HG03025 (cell line): ENCODE measurements around the gene PLTP.
"Not testable (repeated sequence)": the region's sequence is repeated elsewhere in the genome, so short reads cannot be mapped to it uniquely, and the experiment has no call there.

Experiments used
- ATAC-seq: cut with Tn5 transposase; IDR thresholded peaks from one replicate; pipeline ENCODE4 v1.9.1; 2021; ENCODE audit warnings: mild to moderate bottlenecking, moderate library complexity; ENCODE audit not compliant: unreplicated experiment, low FRiP score

Gene PLTP

DNA sequence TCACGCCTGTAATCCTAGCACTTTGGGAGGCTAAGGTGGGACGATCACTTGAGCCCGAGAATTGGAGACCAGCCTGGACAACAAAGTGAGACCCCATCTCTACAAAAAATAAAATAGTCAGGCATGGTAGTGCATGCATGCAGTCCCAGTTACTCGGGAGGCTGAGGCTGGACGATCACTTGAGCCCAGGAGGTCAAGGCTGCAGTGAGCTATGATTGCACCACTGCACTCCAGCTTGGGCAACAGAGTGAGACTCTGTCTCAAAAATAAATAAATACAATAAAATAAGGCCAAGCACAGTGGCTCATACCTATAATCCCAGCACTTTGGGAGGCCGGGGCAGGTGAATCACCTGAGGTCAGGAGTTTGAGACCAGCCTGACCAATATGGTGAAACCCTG lies 10.6 kb downstream of the PLTP start:
- not testable (repeated sequence) for ATAC-seq

- no peak for ATAC-seq
Observed at GRCh38 chr20:45899046-45899835, 12.7 kb downstream of the PLTP start.

DNA sequence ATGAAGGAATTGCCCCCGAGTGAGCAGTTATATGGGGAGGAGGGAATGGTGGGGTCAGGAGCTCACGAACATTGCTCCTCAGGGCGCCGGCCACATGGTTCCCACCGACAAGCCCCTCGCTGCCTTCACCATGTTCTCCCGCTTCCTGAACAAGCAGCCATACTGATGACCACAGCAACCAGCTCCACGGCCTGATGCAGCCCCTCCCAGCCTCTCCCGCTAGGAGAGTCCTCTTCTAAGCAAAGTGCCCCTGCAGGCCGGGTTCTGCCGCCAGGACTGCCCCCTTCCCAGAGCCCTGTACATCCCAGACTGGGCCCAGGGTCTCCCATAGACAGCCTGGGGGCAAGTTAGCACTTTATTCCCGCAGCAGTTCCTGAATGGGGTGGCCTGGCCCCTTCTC lies 13.7 kb downstream of the PLTP start:
- ATAC-seq, result no peak

GRCh38 chr20:45897692-45898091 lies 14.3 kb downstream of the PLTP start:
- ATAC-seq, result no peak

DNA sequence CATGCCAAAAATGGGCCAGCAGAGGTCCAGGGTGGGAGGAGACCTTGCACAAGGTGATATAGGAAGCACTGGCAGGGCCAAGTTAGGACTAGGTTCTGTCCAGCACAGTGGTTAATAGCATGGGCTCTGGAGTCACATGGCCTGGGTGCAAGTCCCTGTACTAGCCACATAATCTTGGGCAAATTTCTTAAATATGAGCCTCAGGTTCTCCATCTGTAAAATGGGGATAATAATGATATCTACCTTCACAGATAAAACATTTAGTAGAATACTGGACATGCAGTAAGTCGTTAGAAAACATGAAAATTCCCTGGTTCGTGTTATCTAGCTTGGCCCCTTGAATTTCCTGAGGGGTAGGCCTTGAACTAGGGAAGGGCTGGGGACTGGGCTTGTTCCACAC lies 14.7 kb downstream of the PLTP start:
- ATAC-seq, result no peak

DNA sequence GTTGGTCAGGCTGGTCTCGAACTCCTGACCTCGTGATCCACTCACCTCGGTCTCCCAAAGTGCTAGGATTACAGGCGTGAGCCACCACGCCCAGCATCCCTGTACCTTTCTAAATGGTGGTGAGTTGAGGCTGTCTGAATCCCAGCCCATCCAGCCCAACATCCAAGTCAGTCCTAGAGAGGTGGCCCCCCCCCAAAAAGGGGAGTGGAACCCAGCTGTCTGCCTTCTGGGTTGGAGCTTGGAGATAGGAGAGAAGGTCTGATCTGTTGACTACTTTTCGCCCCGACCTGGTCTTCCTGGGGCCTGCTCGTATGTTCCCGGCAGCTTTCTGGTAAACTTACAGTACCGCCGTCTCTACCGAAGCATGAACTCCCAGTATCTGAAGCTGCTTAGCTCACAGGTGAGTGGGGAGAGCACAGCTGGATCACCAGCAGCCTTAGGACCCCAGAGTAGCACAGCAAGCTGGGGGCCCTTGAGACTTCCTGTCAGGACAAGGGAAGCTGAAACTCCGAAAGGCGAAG lies 15.3 kb downstream of the PLTP start:
- no peak for ATAC-seq

DNA sequence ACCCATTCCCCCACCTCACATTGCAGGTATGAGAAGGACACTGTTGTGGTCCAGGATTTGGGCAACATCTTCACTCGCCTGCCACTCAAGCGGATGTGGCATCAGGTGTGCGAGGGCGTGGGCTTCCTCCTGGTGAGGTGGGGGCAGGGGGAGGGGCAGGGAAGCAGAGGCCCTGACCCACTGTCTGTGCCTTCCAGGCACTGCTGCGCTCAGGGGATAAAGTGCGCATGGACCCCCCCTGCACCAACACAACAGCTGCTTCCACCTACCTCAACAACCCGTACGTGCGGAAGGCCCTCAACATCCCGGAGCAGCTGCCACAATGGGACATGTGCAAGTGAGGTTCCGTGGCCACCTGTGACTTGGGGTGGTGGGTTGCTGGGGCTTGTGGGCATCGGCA lies 17.2 kb downstream of the PLTP start:
- no peak for ATAC-seq

DNA sequence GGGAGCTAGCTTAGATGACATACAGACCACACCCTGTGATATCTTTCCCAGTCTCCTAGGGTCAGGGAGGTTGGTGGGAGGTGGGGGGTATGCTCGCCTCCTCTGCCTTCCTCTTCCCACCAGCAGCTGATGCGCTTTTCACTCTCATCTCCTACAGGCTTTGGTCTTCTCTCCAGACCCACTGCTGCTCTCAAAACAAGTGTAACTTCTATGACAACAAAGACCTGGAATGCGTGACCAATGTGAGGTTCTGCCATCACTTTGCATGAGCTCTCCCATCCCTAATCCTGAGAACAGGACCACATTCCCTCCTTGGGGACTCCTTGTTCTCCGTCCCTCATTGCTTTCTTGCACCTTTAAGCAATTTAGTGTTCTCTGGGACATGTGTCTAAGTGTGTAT lies 18.1 kb downstream of the PLTP start:
- ATAC-seq, result no peak

DNA sequence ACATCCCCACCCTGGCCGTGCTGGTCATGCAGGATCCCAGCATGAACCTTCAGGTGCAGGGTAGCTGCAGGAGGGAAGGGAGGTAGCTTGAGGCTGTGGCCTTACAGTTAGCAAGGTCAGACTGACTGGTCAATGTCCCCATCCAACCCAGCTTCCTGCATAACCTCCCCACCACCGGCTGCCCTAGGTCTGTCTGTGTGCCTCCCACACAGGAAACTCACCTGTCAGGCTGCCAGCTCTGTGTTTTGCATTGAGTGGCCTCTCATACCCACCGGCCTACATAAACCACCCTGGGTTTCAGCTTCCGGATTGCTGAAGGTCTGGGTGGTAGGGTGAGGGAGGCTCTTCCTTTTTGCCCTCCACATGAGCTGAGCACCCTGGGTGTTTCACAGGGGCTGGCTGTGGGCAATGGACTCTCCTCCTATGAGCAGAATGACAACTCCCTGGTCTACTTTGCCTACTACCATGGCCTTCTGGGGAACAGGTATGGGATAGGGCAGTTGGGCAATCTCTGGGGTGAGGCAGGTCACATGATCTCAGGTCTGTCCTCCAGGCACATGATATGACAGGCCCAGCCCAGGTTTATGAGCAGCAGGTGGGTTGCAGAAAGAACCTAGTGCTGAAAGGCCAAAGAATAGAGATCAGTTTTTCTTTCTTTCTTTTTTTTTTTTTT lies 19.0 kb downstream of the PLTP start:
- no peak for ATAC-seq

DNA sequence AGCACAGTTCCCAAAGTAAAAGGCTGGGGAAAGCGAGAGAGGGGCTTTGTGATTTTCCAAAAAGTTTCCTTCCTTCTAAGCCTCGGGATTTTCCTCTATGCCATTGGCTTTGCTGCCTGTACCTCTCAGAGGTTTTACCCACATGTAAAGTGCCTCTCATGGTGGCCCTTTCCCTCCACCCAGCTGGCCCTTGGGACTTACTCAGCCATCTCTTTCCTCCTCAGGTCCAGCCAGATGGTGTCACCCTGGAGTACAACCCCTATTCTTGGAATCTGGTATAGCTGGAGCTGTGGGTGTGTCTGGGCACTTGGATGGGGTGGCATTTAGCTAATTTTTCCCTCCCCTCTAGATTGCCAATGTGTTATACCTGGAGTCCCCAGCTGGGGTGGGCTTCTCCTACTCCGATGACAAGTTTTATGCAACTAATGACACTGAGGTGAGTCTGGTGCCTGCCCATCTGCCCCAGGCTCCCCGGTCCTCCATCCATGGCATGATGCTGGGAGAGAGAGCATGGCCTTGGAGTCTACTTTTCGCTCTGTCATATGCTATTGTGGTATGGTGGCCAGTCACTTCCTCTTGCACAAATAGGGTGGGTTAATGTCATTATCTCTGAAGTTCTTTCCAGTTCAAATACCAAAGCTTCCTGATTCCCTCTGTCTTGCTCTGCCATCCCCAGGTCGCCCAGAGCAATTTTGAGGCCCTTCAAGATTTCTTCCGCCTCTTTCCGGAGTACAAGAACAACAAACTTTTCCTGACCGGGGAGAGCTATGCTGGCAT lies 19.7 kb downstream of the PLTP start:
- no peak for ATAC-seq

DNA sequence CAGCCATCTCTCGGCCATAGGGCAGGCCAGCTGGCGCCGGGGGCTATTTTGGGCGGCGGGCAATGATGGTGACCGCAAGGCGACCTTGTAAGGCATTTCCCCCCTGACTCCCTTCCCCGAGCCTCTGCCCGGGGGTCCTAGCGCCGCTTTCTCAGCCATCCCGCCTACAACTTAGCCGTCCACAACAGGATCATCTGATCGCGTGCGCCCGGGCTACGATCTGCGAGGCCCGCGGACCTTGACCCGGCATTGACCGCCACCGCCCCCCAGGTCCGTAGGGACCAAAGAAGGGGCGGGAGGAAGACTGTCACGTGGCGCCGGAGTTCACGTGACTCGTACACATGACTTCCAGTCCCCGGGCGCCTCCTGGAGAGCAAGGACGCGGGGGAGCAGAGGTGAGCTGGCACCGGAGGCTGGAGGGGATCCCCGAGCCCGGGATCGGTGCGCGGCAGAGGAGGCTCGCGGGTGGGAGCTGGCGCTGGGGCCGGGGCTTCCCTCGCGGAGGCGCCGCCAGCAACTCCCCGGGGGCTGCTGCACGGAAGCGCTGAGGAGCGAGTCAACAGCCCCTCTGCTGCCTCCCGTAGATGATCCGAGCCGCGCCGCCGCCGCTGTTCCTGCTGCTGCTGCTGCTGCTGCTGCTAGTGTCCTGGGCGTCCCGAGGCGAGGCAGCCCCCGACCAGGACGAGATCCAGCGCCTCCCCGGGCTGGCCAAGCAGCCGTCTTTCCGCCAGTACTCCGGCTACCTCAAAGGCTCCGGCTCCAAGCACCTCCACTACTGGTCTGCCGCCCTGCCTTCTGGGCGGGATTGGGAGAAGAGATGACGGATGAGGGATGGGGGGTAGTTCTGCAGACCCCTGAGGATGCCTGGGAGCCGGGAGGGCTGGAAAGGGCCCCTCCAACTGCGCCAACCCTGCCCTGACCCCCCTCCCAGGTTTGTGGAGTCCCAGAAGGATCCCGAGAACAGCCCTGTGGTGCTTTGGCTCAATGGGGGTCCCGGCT lies 20.7 kb downstream of the PLTP start, which contains the start of the genes CTSA and NEURL2:
Gene CTSA (plus strand): TSS at position 351 of the 999 bp plus-strand sequence. CDS start 234 bp downstream, at position 585.
Gene NEURL2 (minus strand): TSS at position 224 of the 999 bp plus-strand sequence. CDS start 217 bp downstream, at position 7.
- ATAC-seq, result peak; percentile 57

DNA sequence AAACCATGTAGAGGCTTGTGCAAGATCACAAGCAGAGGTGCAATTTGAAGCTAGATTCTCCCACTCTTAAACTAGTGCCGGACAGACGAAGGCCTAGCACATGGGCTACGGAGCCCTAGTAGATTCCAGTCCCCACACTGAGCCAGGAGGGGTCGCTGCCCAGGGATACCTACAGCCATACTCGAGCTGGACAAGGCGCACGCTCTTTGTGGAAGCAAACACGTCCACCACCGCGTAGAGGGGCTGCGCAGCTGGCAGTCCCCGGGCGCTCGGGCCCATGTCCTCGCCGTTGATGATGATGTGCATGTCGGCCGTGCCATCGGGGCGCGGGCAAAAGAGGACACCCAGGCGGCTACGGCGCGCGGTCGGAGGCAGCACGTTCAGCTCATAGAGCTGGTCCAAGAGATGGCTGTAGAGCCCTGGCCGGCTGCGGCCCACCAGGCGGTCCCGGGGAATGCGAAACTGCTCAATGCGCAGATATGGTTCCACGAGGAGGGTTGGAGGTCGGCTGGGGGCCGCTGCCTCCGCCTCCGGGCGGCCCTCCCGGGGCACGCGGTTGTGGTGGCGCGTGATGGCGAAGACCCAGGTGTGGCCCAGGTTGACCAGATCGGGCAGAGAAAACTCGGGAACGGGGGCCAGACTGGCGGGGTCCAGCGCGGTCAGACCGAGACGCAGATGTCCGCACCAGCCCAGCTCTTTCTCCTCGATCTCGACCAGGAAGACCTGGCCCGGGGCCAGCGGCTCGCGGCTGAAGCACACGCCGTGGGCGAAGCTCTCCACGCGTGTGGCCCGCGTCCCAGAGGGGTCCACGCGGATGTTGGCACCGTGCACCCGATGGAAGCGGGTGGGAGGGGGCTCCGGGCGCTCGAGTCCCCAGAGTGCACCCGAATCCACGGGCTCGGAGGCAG lies 21.6 kb downstream of the PLTP start:
- ATAC-seq, result peak; percentile 23

GRCh38 chr20:45888681-45889080 lies 23.3 kb downstream of the PLTP start:
- ATAC-seq, result no peak

DNA sequence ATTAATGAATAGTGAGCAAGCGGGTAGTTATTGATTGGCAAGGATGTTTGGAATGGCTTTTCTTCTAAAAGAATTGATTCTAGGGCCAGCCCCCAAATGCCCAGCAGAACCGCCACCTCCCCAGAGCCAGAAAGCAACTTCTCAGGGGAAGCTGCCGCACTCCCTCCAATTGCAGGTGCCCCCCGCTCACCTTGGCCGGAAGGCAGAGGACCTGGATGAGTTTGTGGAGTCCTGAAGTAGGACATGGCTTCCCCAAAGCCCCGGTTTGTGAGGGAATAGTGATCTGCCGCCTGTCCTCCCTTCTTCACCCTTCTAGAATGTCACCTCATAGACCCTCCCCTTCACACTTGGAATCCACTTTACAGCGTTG lies 24.6 kb downstream of the PLTP start, which contains the start of gene SPATA25:
Gene SPATA25 (minus strand): TSS at position 277 of the 370 bp plus-strand sequence. CDS start 32 bp downstream, at position 245.
- no peak for ATAC-seq

DNA sequence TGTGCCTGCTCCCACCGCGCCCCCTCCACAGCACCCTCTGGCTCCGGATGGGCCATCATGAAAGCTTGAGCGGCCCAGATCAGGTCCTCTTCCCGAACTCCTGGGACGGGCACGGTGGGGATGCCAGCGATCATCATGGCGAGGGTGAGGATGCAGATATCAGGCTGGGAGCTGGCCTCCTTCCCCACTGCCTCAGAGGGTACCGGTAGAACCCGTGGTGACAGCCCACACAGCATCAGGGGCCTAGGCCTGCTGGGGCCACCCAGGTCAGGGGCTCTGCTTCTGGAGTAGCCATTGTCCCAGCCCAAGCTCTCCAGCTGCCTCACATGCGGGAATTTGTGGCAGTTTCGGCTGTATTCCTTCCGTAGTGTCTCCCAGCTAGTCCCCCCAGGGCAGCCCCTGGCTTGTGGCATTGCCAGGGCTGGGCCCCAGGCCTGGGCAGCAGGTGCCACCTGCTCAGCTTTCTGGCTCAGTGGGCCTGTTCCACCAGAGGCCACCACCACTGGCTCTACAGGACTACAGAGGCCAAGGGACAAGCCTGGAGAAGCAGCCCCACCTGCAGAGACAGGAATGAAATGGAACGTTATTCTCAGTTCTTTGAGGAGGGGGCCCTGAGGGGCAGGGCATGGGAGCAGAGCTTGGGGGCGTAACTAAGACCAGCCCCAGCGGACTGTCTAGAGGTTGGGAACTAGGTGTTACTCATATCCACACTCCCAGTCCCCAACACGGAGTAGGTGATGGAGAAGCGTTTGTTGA lies 25.2 kb downstream of the PLTP start:
- ATAC-seq, result no peak

DNA sequence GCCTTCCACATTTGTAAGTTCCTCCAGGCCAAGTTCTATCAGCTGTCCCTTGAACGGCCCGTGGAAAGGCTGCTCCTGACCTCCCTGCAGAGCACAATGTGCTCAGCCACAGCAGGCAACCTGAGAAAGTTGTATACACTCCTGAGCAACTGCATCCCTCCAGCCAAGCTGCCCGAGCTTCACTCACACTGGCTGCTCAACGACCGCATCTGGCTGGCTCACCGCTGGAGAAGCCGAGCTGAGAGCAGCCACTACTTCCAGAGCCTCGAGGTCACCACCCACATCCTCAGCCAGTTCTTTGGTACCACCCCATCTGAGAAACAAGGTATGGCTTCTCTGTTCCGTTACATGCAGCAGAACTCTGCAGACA lies 28.9 kb downstream of the PLTP start:
- ATAC-seq, result no peak

GRCh38 chr20:45882469-45883099 lies 29.4 kb downstream of the PLTP start:
- ATAC-seq, result no peak
